Activated naive CD4-positive, alpha-beta T cell treated with Interleukin-2 at 50 U/mL for 16 hours (primary cell): ENCODE results near the gene HAGHL.
"Not testable (repeated sequence)": the region's sequence is repeated elsewhere in the genome, so short reads cannot be mapped to it uniquely, and the experiment has no call there.

ENCODE experiments used
- DNase-seq: peaks from one replicate; pipeline ENCODE4 v3.0.0-alpha.2; 2020

HAGHL gene

DNA sequence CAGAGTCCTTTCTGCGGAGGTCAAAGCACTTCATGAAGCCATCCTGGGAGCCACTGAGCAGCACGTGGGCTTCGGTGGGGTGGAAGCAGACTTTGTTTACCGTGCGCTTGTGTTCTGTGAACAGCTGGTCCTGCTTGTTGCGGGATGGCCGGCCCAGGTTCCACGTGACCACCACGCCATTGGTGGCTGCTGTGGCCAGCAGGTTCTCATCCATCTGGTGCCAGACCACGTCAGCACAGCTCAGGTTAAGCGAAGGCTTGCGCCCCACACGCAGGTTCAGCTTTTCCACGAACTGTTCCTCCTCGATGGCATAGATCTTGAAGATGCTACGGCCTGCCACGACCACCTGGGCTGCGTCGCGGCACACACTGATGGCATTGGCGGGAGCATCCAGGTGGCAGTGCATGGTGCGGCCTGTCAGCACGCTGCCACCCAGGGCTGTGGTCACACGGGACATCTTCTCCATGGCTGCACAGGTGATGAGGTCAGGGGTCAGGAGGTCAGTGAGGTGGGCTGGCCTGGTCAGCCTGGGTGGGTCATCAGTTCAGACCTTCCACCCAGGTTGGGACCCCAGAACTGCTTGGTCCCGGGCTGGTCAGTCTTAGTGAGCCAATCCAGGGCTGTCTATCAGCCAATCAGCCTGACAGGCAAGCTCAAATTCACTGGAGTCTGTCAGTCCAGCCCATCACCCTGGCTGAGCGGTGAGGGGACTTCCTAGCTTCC lies 37.6 kb upstream of the HAGHL start:
- no peak for DNase-seq

DNA sequence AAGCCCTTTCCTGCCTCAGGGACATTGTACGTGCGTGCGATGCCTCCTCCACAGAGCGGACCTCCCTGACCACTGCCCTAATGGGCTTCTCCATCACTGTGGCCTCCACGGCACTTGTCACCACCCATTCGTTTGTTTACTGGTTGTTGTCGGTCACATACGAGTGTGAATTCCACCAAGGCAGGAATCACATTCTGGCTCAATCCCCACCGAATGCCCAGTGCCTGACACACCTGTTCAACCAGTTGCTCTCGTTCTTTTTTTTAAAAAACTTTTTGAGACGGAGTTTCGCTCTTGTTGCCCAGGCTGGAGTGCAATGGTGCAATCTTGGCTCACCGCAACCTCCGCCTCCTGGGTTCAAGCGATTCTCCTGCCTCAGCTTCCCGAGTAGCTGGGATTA lies 35.7 kb upstream of the HAGHL start:
- DNase-seq = not testable (repeated sequence)

DNA sequence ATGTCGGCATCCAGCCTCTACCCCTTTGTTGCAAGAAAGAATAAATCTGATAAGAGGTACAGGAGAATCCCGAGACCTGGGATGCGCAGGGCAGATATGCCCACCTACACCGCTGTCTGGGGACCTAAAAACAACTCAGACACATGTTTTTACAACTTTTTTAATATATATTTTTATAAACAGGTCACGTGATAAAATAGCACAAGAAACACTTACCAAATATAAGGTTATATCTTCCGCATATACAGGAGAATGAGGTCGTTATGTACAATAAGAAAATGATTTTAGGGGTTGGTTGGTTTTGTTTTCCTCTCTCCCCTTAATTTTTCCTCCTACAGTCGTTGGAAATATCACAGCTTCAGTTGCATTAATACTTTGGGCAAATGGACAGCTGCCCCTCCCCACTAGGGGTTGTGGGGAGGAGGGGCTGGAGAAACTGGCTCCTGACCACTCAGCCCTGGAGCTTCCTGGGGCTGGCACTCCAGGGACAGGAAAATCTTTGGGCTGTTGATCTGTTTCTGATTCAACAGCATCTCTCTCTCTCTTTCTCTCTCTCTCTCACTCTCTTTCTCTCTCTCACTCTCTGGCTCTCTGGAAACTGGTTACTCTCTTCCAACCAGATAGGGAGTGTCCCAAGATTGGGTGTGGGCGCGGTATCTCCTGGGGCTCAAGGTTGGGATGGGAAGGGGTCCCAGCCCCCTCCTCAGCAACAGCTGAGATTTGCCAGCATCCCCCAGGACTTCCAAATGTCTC lies 34.4 kb upstream of the HAGHL start:
- DNase-seq = no peak

DNA sequence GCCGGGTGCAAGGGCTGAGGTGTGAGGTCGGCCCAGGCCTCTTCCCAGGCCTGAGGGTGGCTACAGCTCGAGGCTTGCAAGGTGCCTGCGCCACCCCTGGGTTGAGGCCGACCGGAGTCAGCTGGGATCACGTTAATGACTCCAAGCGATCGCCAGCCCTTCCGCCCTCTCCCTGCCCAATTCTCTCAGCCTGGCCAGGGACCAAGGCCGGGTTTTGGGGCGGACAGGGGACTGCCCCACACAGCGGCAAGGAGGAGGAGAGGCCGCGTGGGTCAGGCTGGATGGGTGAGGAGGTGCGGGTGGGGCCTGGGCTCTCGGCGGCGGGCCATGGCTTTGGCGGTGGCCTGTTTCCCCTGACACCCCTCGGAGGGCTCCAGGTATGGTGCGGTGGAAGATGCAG lies 33.5 kb upstream of the HAGHL start:
- no peak for DNase-seq

DNA sequence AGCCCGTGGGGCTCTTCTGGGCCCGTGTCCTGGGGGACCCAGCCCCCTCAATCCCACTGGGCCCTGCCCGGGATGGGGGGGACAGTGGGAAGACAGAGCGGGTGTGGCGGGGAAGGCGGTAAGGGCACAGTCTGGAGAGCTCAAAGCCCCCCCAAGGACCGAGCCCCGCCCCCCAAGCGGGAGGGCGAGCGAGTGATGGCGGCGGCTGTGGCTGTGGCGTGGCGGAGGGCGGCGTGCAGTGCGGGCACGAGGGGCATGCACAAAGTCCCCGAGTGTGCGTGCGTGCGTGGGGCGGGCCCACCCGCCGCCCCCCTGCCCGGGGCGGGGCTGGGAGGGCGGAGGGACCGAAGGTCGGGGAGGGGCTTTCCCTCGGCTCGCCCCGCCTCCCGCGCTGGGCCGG lies 33.1 kb upstream of the HAGHL start:
- DNase-seq = no peak

DNA sequence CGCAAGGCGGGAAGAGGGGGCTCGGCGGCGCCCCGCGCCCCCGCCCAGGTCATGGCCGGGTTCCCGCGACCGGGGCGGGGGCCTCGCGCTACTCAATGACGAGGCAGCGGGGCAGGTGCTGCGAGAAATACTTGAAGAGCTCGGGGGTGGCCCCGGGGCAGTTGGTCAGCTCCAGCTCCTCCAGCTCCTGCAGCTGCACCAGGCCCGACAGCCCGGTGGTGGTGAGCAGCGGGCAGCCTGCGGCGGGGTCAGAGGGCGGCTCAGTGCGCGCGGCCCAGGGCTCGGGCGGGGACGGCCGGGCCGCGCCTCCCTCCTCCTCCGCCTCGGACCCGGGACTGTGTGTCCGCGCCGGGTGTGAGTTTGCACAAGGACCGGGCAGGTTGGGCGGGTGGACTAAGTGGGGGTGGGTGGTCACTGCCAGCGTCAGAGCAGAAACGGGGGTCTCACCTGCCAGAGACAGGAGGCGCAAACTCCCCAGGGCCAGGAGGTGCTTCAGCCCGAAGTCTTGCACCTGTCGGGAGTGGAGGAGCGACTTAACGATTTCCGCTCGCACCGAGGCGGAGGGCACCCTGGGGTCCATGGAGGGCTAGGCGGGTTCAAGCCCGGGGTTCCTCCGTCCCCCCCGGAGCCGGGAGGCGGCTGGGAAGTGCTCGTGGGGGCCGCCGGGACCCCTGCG lies 32.6 kb upstream of the HAGHL start:
- no peak for DNase-seq

DNA sequence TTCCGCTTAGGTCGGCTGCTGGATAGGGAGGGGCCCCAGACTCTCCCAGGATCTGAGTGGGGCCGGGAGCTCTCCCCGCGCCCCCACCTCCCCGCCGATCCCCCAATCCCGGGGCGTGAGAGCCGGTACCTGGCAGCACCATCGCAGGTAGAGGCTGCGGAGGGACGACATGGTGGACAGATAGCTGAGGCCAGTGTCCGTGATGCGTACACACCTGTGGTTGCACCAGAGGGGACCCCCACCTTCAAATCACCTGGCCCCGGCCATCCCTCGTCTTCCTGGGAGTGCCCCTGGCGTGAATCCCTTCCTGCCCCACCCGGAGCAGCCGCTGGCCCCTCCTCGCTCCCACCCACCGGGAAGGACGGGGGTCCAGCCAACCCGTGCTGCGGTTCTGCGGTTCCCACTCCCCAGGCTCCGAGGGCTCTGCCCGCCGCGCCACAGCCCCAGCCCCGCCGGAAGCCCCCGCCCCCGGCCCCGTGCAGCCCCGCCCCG lies 32.0 kb upstream of the HAGHL start:
- no peak for DNase-seq

DNA sequence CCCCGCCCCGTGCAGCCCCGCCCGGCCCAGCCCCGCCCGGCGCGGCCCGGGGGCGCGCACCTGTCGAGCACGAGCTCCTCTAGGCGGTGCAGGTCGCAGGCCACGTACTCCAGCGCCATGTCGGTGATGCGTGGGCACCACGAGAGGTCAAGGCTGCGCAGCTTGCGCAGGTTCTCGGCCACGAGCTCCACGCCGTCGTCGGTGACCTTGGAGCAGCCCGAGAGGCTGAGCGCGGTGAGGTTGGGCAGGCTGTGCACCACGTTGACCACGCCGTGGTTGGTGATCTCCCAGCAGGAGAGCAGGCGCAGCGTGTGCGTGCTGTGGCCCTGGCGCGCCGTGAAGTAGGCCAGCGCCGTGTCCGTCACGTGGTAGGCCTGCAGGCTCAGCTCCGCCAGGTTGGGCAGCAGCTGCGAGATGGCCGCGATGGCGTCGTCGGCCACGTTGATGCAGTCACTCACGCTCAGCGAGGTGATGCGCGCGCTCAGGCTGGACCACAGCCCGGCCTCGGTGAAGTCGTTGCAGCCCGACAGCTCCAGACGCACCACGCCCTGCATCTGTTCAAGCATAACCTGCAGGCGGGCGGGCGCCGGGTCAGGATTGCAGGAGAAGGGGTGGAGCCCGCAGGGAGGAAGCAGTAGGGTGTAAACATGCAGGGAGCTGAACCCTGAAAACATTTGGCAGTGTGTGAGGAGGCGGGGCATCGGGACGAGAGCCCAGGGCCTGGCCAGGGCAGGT lies 31.4 kb upstream of the HAGHL start:
- peak; percentile 72 for DNase-seq

DNA sequence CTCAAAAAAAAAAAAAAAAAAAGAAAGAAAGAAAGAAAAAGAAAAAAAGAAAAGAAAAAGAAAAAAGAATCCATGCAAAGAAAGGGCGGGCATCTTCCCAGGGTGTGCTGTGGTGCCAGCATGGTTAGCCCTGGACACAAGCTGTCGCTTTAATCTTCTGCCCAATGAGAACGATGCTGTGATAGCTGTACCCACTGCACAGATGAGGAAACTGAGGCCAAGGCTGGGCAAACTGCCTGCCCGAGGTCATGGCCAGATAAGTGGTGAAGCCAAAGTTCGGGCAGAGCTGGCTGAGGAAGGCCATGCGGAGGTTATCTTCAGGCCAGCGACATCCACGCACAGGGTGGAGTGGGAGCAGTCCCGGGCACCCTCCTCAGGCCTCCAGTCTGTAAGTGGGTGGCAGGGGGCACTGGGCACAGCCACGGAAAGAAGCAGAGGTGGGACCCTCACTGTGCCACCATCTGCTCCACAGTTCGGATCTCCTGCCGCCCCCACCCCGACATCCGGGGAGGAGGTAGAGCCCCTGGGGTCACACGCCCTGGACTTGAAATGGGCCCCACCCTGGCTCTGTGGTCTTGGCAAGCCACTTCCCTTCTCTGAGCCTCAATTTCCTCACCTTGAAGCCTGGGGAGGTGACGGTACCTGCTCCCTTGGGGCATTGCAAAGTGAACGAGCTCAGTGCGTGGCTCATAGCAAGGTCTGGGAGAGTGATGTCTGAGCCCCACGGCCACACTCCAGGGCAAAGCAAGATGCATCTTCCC lies 27.8 kb upstream of the HAGHL start:
- no peak for DNase-seq

DNA sequence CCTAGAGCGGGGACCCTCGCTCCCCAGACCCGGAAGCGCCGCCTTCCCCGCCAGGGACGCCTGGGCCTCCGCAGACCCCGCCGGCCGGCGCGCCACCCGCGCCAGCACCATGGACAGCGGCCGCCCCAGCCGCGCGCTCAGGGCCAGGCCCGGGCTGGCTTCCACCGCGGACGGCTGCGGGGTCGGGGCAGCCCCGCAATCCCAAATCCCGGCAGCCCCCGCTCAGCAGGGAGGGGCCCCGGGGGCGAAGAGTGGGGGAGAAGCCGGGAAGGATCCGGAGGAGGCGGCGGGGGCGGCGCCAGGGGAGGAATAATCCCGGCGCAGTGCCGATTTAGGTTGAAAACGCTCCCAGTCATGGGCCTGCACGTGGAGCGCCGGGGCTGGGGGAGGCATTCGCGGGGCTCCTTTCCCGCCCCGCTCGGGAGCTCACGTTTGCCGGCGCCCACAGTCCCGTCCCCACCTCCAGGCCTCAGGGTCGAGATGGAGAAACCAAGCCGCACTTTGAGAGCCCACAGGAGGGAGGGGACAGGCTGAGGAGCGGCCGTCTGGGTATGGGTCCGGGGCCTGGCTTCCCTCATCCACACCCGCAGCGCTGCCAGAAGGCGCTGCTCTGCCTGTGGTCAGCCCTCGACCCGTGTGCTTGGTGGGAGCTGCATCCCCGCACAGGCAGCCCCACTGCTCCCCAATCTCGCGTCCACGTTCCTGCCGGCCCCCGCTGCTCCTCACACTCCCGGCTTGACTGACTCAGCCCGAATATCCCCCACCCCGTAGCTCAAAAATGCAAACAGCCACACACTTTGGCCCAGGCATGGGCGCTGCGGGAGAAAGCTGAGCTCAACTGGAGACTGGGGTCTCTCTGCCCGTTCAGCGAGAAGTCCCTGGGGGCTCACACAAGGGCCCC lies 26.0 kb upstream of the HAGHL start:
- DNase-seq = peak; percentile 60

DNA sequence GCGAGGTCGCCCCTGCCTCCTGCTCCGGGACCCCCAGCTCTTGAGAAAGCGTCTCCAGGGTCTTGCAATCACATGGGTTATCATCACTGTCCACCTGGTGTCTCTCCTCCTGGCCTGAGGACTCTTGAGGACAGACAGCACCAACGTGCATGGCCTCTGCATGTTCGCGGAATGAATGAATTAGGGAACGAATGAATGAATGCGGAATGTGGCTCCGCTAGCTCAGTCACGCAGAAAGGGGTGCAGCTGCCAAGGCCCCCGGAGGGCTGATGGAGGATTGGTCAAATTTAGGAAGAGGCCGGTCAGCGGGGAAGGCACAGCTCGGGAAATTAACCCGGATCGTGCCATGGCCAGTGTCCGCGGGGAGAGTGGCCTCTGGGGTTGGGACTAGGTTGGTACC lies 24.6 kb upstream of the HAGHL start:
- no peak for DNase-seq

DNA sequence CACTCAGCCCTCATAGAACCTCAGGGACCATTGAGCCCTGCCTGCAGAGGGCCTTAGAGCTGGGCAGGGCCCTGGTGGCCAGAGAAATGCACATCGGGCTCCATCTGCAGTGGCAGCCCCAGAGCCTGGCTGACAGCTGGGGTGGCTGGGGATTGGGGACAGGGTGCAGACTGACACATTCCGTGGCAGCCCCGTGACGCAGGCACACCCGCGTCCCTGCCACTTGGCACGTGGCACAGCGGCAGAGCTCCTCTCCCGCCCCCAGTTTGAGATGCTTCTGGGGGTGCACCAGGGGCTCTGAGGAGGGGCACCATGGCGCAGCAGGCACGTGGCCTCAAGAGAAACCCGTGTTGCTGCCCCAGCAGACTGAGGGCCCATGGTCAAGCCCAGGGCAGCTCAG lies 23.5 kb upstream of the HAGHL start:
- no peak for DNase-seq

DNA sequence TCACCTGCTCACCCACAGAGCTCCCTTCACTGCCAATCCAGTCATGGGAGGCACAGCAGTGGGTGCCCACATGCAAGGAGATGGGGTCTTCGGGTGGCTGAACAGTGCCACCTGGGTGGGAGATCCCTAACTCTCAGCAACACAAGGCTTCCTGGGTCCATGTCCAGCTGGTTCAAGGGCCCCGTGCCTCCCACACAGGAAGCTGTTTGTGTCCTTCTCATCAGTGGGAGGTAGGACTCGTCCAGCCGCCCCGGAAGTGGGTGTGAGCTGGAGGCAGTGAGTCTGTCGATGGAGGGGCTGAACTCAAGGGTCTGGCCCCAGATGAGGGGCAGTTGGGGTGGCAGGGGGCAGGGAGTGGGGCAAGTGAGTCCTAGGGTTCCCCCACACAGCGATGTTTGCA lies 22.9 kb upstream of the HAGHL start:
- no peak for DNase-seq

DNA sequence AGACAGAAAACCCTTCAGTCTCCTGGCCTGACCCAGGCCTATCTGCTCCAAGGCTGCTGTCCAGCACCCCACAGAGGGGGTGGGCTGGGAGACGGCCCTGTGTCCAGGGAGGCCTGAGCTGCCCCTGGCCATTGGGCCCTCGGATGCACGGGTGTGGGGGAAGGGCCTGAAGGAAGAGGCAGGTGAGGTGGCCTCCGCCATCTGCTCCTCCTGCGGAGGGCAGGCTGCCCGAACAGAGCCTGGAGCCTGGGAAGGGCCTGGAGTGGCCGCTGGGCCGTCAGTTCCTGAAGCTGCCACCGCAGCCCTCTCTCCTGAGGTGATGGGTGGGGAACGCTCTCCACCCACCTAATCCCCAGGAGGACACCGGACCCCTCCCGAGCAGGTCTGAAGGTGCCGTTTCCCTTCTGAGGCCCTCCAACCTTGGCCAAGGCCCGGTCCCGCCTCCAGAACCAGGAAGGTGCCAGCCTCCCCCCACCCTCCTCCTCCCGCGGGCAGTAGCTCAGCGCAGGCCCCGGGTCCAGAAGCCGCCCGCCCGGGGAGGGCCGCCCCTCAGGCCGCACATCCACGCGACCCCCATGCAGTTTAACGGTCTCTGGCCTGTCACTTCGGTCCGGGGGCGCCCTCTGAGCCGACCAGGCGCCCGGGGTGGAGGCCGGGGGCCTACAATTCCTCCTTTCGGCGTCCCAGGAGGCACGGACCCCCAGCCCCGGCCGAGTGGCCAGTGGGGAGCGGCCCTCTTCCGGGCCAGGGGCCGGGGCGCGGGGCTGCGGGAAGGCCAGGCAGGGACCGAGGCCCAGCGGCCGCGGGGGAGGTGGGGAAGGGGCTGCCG lies 22.1 kb upstream of the HAGHL start:
- DNase-seq = no peak

DNA sequence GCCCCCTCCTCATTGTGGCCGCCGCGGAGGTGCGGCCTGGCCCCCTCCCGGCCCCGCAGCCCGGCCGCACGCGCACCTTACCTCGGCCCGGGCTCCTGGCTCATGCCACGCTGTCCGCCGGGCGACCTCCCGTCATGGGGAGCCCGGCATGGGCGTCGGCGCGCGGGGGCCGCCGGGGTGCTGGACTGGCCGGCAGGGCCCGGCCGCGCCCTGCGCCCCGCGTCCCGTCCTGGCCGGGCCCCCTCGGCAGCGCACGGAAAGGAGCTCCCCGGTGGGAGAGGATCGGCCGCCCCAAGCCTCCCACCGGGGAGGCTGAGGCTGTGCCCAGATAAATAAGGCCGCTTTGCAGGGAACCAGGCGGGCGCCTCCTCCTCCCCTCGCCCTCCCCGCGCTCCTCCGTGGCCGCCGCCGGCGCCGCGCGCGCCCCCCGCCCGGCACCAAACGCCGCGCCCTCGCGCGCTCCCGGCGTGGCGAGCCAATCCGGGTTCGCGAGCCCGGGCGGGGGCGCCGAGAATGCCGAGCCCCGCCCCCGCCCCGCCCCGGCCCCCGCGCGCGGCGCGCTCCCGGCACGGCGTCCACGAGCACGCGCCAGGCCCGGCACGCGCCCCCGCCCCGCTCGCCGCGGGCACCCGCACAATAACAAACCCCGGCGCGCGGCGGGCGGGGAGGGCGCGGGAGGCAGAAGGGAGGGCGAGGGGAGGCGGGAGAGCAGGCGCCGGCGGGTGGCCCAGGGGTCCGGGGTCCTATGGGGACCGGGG lies 21.3 kb upstream of the HAGHL start, which contains the start of gene FBXL16:
FBXL16 (minus strand) TSS at position 371 of the 758 bp plus-strand sequence. CDS start 8,396 bp downstream, outside the sequence.
- no peak for DNase-seq

DNA sequence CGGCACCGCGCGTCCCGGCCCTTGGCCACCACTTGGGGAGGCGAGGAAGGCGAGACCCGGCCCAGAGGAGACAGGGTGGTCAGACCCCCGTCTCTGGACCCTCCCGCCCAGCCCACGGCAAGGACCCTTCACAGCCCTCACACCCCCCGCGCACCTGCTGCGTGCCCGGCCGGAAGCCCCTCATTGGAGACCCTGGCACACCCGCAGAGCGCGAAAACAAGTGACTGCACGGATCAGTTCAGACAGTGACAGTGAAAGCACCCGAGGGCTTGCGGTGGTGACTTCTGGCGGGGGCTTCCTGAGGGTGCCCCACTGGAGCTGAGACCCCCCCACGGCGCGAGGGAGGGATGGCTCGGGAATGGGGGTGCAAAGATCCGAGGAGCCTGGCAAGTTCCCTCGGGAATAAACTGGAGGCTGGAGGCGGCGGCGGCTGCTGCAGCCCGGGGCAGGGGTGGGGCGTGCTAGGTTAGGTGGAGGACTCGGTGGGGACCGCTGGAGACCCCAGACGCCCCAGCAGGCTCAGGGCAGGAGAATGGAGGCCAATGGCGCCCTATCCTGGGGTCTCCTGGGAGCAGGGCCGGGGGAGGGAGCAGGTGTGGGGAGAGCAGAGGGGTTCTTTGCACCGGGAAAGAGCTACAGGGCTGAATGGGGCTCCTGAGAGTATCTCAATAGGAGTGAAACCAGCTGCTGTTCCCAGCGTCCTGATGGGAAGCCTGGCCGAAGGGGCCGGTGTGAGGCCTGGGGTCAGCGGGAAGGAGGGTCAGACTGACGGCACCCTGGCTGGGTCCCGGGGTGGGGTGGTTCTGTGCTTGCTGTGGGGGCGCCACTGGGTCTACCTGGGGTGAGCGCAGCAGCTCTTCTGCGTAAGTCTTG lies 20.5 kb upstream of the HAGHL start:
- no peak for DNase-seq

DNA sequence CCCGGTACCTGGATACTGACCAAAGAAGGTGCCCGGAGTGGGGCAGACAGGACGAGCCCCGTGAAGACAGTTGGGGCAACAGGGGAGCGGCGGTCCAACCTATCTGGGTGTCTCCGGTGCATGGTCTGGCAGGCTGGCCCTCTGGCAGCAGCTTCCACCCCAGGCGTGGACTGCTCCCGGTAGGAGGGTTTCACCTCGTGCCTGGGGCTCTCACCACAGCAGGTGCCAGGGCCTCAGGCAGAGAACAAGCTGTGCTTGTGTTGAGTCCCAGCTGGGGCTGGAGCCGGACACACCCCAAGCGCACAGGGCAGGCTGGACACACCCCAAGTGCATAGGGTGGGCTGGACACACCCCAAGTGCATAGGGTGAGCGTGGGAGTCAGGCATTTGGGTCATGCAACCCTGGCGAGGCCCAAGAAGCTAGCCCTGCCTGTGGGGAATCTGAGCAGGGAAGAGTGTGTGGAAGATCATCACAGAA lies 19.8 kb upstream of the HAGHL start:
- no peak for DNase-seq

DNA sequence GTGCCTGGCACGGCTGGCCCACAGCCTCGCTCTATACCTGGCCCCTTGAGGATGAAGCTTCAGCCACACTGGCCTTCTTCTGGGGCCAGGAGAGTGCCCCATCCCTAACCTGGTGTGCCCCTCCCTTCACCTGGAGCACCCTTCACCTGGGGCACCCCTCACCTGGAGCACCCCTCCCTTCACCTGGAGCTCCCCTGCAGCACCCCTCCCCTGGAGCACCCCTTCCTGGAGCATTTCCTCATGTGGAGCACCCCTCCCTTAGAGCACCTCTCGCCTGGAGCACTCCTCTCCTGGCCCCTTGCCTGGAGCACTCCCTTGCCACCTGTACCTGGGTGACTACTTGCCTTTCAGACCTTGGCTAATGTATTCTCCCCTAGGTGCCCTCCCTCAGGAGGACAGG lies 18.9 kb upstream of the HAGHL start:
- DNase-seq = no peak
